Trophoblast cell (in vitro differentiated cells and primary cell): ENCODE measurements around the gene RHEBL1.

ENCODE experiments used
- DNase-seq, 2 donors: peaks; one replicate each; pipeline ENCODE4 v3.0.0-alpha.2; 2016
- H2AFZ ChIP-seq: 2 replicates; pipeline ENCODE4 v1.6.1; 2013; ENCODE audit warnings: low read length, moderate library complexity, mild to moderate bottlenecking; ENCODE audit not compliant: insufficient read depth, poor library complexity
- H2AK5ac ChIP-seq: 2 replicates; pipeline ENCODE4 v1.6.1; 2013; ENCODE audit warnings: mild to moderate bottlenecking, low read length
- H2BK120ac ChIP-seq: 2 replicates; pipeline ENCODE4 v1.6.1; 2013; ENCODE audit warnings: low read length, mild to moderate bottlenecking, moderate library complexity; ENCODE audit not compliant: insufficient read depth, poor library complexity
- H2BK12ac ChIP-seq: 2 replicates; pipeline ENCODE4 v1.6.1; 2013; ENCODE audit warnings: mild to moderate bottlenecking, low read length, moderate library complexity
- H2BK5ac ChIP-seq: 2 replicates; pipeline ENCODE4 v1.6.1; 2013; ENCODE audit warnings: low read length, low read depth, moderate library complexity, mild to moderate bottlenecking; ENCODE audit not compliant: poor library complexity
- H3K14ac ChIP-seq: 2 replicates; pipeline ENCODE4 v1.6.1; 2013; ENCODE audit warnings: mild to moderate bottlenecking, low read length
- H3K18ac ChIP-seq: 2 replicates; pipeline ENCODE4 v1.6.1; 2013; ENCODE audit warnings: mild to moderate bottlenecking, low read length
- H3K23ac ChIP-seq: 2 replicates; pipeline ENCODE4 v1.6.1; 2013; ENCODE audit warnings: low read length
- H3K27ac ChIP-seq: 2 replicates; pipeline ENCODE4 v1.5.1; 2013; ENCODE audit warnings: low read depth, mild to moderate bottlenecking, inconsistent platforms, low read length, moderate library complexity
- H3K27me3 ChIP-seq: 2 replicates; pipeline ENCODE4 v1.6.1; 2013; ENCODE audit warnings: inconsistent platforms, mild to moderate bottlenecking, low read length, moderate library complexity; ENCODE audit not compliant: insufficient read depth
- H3K36me3 ChIP-seq, 2 experiments: 1 replicate in 1 of 2; 2 replicates in 1 of 2; pipeline ENCODE4 v1.6.1; 2013; ENCODE audit warnings: low read length in 2 of 2, mild to moderate bottlenecking in 2 of 2, moderate library complexity in 1 of 2; ENCODE audit not compliant: insufficient read depth in 2 of 2, control insufficient read depth in 1 of 2
- H3K4ac ChIP-seq: 2 replicates; pipeline ENCODE4 v1.6.1; 2013; ENCODE audit warnings: low read depth, mild to moderate bottlenecking, low read length, moderate library complexity
- H3K4me1 ChIP-seq, 2 experiments: 1 replicate in 1 of 2; 2 replicates in 1 of 2; pipeline ENCODE4 v1.6.1; 2013; ENCODE audit warnings: low read length in 2 of 2, mild to moderate bottlenecking in 2 of 2, moderate library complexity in 1 of 2; ENCODE audit not compliant: insufficient read depth in 2 of 2, control insufficient read depth in 1 of 2
- H3K4me2 ChIP-seq: 2 replicates; pipeline ENCODE4 v1.6.1; 2013; ENCODE audit warnings: inconsistent platforms, mild to moderate bottlenecking, low read length, moderate library complexity
- H3K4me3 ChIP-seq: 2 replicates; pipeline ENCODE4 v1.5.1; 2013; ENCODE audit warnings: mild to moderate bottlenecking, low read depth, low read length, inconsistent platforms
- H3K79me1 ChIP-seq: one replicate; pipeline ENCODE4 v1.6.1; 2013; ENCODE audit warnings: low read length
- H3K79me2 ChIP-seq: 2 replicates; pipeline ENCODE4 v1.6.1; 2013; ENCODE audit warnings: low read length, mild to moderate bottlenecking; ENCODE audit not compliant: control insufficient read depth, insufficient read depth, poor library complexity
- H3K9ac ChIP-seq: 2 replicates; pipeline ENCODE4 v1.6.1; 2013; ENCODE audit warnings: mild to moderate bottlenecking, low read length
- H3K9me3 ChIP-seq: 2 replicates; pipeline ENCODE4 v1.6.1; 2013; ENCODE audit warnings: low read depth, mild to moderate bottlenecking, control low read depth, inconsistent platforms, low read length; ENCODE audit not compliant: insufficient read depth
- H4K12ac ChIP-seq: 2 replicates; pipeline ENCODE4 v1.6.1; 2013; ENCODE audit warnings: low read depth, mild to moderate bottlenecking, low read length, moderate library complexity
- H4K8ac ChIP-seq: 2 replicates; pipeline ENCODE4 v1.6.1; 2013; ENCODE audit warnings: low read depth, mild to moderate bottlenecking, low read length, moderate library complexity
- H4K91ac ChIP-seq: one replicate; pipeline ENCODE4 v1.6.1; 2013; ENCODE audit warnings: low read depth, mild to moderate bottlenecking, low read length, moderate library complexity
- WGBS: extraction: QIAGEN DNeasy Blood & Tissue Kit; methylation state at CpG from one replicate; pipeline ENCODE4 v1.1.7; 2013; ENCODE audit warnings: missing lambda C conversion rate; ENCODE audit not compliant: insufficient read length, insufficient coverage; ENCODE audit errors: extremely low coverage; 5-methylcytosine and 5-hydroxymethylcytosine counted together

The RHEBL1 gene

GRCh38 chr12:49094975-49095365 is 25.2 kb upstream of the RHEBL1 start:
- Histone ChIP-seq H4K91ac (no peak overlapping the region), H3K4ac (no peak overlapping the region), H3K9ac (no peak overlapping the region), H3K27ac (no peak overlapping the region), H3K79me2 (no peaks in the 10 kb centered on the region), H4K12ac (no peak overlapping the region), H2BK120ac (no peak overlapping the region), H4K8ac (no peak overlapping the region), H3K14ac (no peak overlapping the region), H3K4me1 (peaks cover 12 to 26% of the 10 kb centered on the region in 2 experiments), H3K4me2 (no peak overlapping the region), H2BK5ac (no peak overlapping the region), H2BK12ac (no peak overlapping the region), H2AK5ac (no peak overlapping the region), H3K79me1 (no peaks in the 10 kb centered on the region), H3K23ac (no peak overlapping the region), H3K4me3 (no peak overlapping the region), H2AFZ (no peak overlapping the region), H3K36me3 (peaks cover 23 to 26% of the 10 kb centered on the region in 2 experiments), H3K9me3 (peaks cover 5% of the 10 kb centered on the region), H3K18ac (no peak overlapping the region), H3K27me3 (peaks cover 53% of the 10 kb centered on the region)
- DNase-seq = no peak
- WGBS = no CpG with 5 or more reads among the region's 2 CpGs

- Histone ChIP-seq H3K27me3 (peaks cover 59% of the 10 kb centered on the region), H3K9me3 (peaks cover 6% of the 10 kb centered on the region), H3K14ac (no peak within 1 kb of the TSS), H3K18ac (no peak within 1 kb of the TSS), H3K4me1 (peaks cover 12 to 29% of the 10 kb centered on the region in 2 experiments), H2BK120ac (no peak within 1 kb of the TSS), H4K12ac (no peak within 1 kb of the TSS), H2BK5ac (no peak within 1 kb of the TSS), H4K91ac (peak within 1 kb of the TSS; percentile 18), H4K8ac (no peak within 1 kb of the TSS), H2AK5ac (no peak within 1 kb of the TSS), H3K79me2 (no peaks in the 10 kb centered on the region), H2BK12ac (no peak within 1 kb of the TSS), H3K4ac (no peak within 1 kb of the TSS), H3K27ac (no peak within 1 kb of the TSS), H3K9ac (no peak within 1 kb of the TSS), H3K79me1 (no peaks in the 10 kb centered on the region), H3K23ac (no peak within 1 kb of the TSS), H3K36me3 (peaks cover 22 to 24% of the 10 kb centered on the region in 2 experiments), H3K4me3 (no peak within 1 kb of the TSS), H2AFZ (no peak within 1 kb of the TSS), H3K4me2 (peak within 1 kb of the TSS; percentile 41)
- WGBS = no CpG with 5 or more reads among the region's 49 CpGs
- peak in 1 of 2 donors; percentile 36 for DNase-seq
These were observed 24.6 kb upstream of the RHEBL1 start, which contains the start of gene DHH for GRCh38 chr12:49094160-49094974. Gene DHH, minus strand, starts transcription at chr12:49094801. Its CDS starts 289 bp downstream, at chr12:49094512.

- H3K79me1 ChIP-seq = no peaks in the 10 kb centered on the region
- peak overlapping the region; percentile 41 for H3K4me2 ChIP-seq
- no peak overlapping the region for H2BK5ac ChIP-seq
- no peak overlapping the region for H4K8ac ChIP-seq
- no peak overlapping the region for H3K18ac ChIP-seq
- no peak overlapping the region for H2AK5ac ChIP-seq
- H4K12ac ChIP-seq = no peak overlapping the region
- no peak overlapping the region for H3K27ac ChIP-seq
- peaks cover 16 to 22% of the 10 kb centered on the region in 2 experiments for H3K36me3 ChIP-seq
- H2AFZ ChIP-seq = no peak overlapping the region
- no CpG with 5 or more reads among the region's 9 CpGs for WGBS
- H3K23ac ChIP-seq = no peak overlapping the region
- H3K9ac ChIP-seq = no peak overlapping the region
- H3K4me1 ChIP-seq = peaks cover 12 to 29% of the 10 kb centered on the region in 2 experiments
- peaks cover 6% of the 10 kb centered on the region for H3K9me3 ChIP-seq
- no peak overlapping the region for H3K14ac ChIP-seq
- H3K4me3 ChIP-seq = no peak overlapping the region
- no peak overlapping the region for H3K4ac ChIP-seq
- DNase-seq = no peak
- H4K91ac ChIP-seq = no peak overlapping the region
- no peaks in the 10 kb centered on the region for H3K79me2 ChIP-seq
- peaks cover 65% of the 10 kb centered on the region for H3K27me3 ChIP-seq
- no peak overlapping the region for H2BK120ac ChIP-seq
- no peak overlapping the region for H2BK12ac ChIP-seq
These were observed 24.0 kb upstream of the RHEBL1 start for GRCh38 chr12:49093792-49094159.

DNA sequence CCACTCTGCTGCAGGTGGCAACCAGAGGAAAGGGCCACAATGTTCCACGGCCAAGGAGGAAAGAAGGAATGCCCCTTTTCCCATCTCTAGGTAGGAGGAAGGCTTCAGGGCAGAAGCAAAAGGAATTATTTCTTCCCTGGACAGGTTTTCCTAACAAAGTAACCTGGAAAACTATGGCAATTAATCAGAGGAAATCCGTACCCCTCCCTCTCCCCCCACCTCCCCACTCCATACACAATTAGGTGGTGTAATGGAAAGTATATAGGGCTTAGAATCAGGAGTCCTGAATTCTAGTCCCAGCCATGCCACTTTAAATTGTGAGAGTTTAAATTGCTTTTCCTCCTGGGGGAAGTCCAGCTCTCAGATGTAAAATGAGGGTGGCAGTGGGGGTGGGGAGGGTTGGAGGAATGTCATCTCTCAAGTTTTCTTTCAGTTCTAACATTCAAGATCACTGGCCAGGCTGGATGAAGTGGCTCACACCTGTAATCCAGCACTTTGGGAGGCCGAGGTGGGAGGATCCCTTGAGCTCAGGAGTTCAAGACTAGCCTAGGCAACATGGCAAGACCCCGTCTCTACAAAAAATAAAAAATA is 23.1 kb upstream of the RHEBL1 start:
- peaks cover 12 to 17% of the 10 kb centered on the region in 2 experiments for H3K36me3 ChIP-seq
- H3K4me2 ChIP-seq = no peak overlapping the region
- no peak overlapping the region for H2AFZ ChIP-seq
- WGBS = no CpG with 5 or more reads among the region's 4 CpGs
- no peak overlapping the region for H3K14ac ChIP-seq
- peaks cover 70% of the 10 kb centered on the region for H3K27me3 ChIP-seq
- no peak overlapping the region for H2BK12ac ChIP-seq
- H2BK120ac ChIP-seq = no peak overlapping the region
- DNase-seq = peak; percentile 47 to 54
- no peaks in the 10 kb centered on the region for H3K79me2 ChIP-seq
- H2AK5ac ChIP-seq = no peak overlapping the region
- H3K4ac ChIP-seq = no peak overlapping the region
- H4K12ac ChIP-seq = no peak overlapping the region
- H3K4me3 ChIP-seq = no peak overlapping the region
- no peak overlapping the region for H3K27ac ChIP-seq
- H4K91ac ChIP-seq = no peak overlapping the region
- no peak overlapping the region for H3K18ac ChIP-seq
- no peak overlapping the region for H3K23ac ChIP-seq
- peaks cover 12 to 29% of the 10 kb centered on the region in 2 experiments for H3K4me1 ChIP-seq
- H2BK5ac ChIP-seq = no peak overlapping the region
- no peaks in the 10 kb centered on the region for H3K79me1 ChIP-seq
- H3K9me3 ChIP-seq = peaks cover 6% of the 10 kb centered on the region
- no peak overlapping the region for H3K9ac ChIP-seq
- H4K8ac ChIP-seq = no peak overlapping the region
